Testis (tissue), 3 donors: ENCODE measurements around the gene TRAF7. TPM values are rescaled to one million over a fixed set of nuclear protein-coding genes. Genes with fewer than 3 reads are reported as not detected.

ENCODE experiments used
- DNase-seq: peaks from one replicate; pipeline ENCODE4 v3.0.0-alpha.2; 2019
- H3K27ac ChIP-seq, 2 donors: fragments of 200-600 bp; sonication (generic); one replicate each; pipeline ENCODE4 v1.5.1; 2019
- H3K27me3 ChIP-seq: fragments of 200-600 bp; sonication (generic); one replicate; pipeline ENCODE4 v1.5.1; 2019
- H3K36me3 ChIP-seq: fragments of 200-600 bp; sonication (generic); one replicate; pipeline ENCODE4 v1.5.1; 2017; ENCODE audit warnings: low read depth; ENCODE audit errors: missing control alignments
- H3K4me1 ChIP-seq: fragments of 200-600 bp; sonication (generic); one replicate; pipeline ENCODE4 v1.5.1; 2019
- H3K4me3 ChIP-seq, 2 donors: fragments of 200-600 bp; sonication (generic); one replicate each; pipeline ENCODE4 v1.5.1; 2017 to 2019
- H3K9me3 ChIP-seq: fragments of 200-600 bp; sonication (generic); one replicate; pipeline ENCODE4 v1.5.1; 2017
- CTCF ChIP-seq, 3 experiments: fragments of 450-650 bp in 2 of 3; fragments of 200-600 bp in 1 of 3; sonication (generic) in 1 of 3; IDR thresholded peaks; one replicate each; pipeline ENCODE4 v1.5.1; 2016 to 2019; ENCODE audit warnings: antibody characterized with exemption in 3 of 3, mild to moderate bottlenecking in 2 of 3, moderate library complexity in 1 of 3
- POLR2A ChIP-seq: fragments of 450-650 bp; IDR thresholded peaks from one replicate; pipeline ENCODE4 v1.6.1; 2017; ENCODE audit warnings: antibody characterized with exemption, mild to moderate bottlenecking, moderate library complexity
- WGBS, 2 donors: methylation state at CpG; one replicate each; pipeline ENCODE4 v1.1.5; 2018; 5-methylcytosine and 5-hydroxymethylcytosine counted together
- intact Hi-C: fragments of 100-400 bp; cut with DNase I; formaldehyde crosslinking; loops from one replicate; pipeline ENCODE4 v1.15.1; 2023; ENCODE audit warnings: low total_unique reads
- polyA plus RNA-seq: library from polyadenylated mRNA; stranded (reverse); fragments of 350-450 nt; fragmentation: Illumina TruSeq; extraction: RNeasy Lipid Tissue Mini Kit (QIAGEN cat#74804); gene quantifications from one replicate; pipeline ENCODE4 v1.2.3, GENCODE V29; 2014; ENCODE audit warnings: low read depth, low replicate concordance; ENCODE audit not compliant: insufficient read depth
- total RNA-seq, 2 donors: library from RNA; depleted of rRNA; stranded (reverse); fragments of >200 nt; gene quantifications; one replicate each; pipeline ENCODE4 v1.2.3, GENCODE V29; 2016

TRAF7 gene
- total and polyA plus RNA-seq, 3 donors from 2014 or later = 36.0 to 46.1 (median 44.6) TPM

- intact Hi-C loops = loop anchor here (5.0 kb wide), 1 partner anchor 116 kb away; the partner anchor contains the start of gene NHERF2
- WGBS, 2 donors = 77 to 84% methylated on average over 24 to 31 of the region's 31 CpGs
Observed at GRCh38 chr16:2142942-2143877, 12.4 kb upstream of the TRAF7 start.

GRCh38 chr16:2143878-2144485 lies 11.6 kb upstream of the TRAF7 start:
- H3K36me3 ChIP-seq = no peaks in the 10 kb centered on the region
- WGBS, 2 donors = 84 to 86% methylated on average over 12 to 17 of the region's 17 CpGs
- peaks cover 8% of the 10 kb centered on the region for H3K4me1 ChIP-seq
- no peak overlapping the region for H3K27ac ChIP-seq
- no peak overlapping the region for H3K4me3 ChIP-seq
- intact Hi-C loops = loop anchor here (5.0 kb wide), 1 partner anchor 117 kb away; the partner anchor contains the start of gene NHERF2
- H3K27me3 ChIP-seq = no peaks in the 10 kb centered on the region
- no peak for DNase-seq
- no peaks in the 10 kb centered on the region for H3K9me3 ChIP-seq
- TF ChIP-seq POLR2A (no peak), CTCF (IDR thresholded peaks at IDR 0.05) (no peak)

More at GRCh38 chr16:2142942-2143877, 12.4 kb upstream of the TRAF7 start:
- H3K36me3 ChIP-seq = no peaks in the 10 kb centered on the region
- no peak for TF ChIP-seq POLR2A
- no peak for TF ChIP-seq CTCF (IDR thresholded peaks at IDR 0.05)
- H3K9me3 ChIP-seq = no peaks in the 10 kb centered on the region
- H3K4me3 ChIP-seq = no peak overlapping the region
- H3K27ac ChIP-seq = no peak overlapping the region
- H3K4me1 ChIP-seq = peaks cover 6% of the 10 kb centered on the region
- no peak for DNase-seq
- H3K27me3 ChIP-seq = no peaks in the 10 kb centered on the region

- 86 to 87% methylated on average over 5 of the region's 5 CpGs for WGBS, 2 donors
- no peak overlapping the region for H3K27ac ChIP-seq
- H3K4me1 ChIP-seq = peaks cover 24% of the 10 kb centered on the region
- no peaks in the 10 kb centered on the region for H3K27me3 ChIP-seq
- DNase-seq = no peak
- no peaks in the 10 kb centered on the region for H3K36me3 ChIP-seq
- H3K4me3 ChIP-seq = no peak overlapping the region
- intact Hi-C loops = no loop called here
- TF ChIP-seq POLR2A (no peak), CTCF (IDR thresholded peaks at IDR 0.05) (no peak)
- no peaks in the 10 kb centered on the region for H3K9me3 ChIP-seq
Observed at GRCh38 chr16:2145843-2146242, 9.7 kb upstream of the TRAF7 start.

- Histone ChIP-seq H3K36me3 (no peaks in the 10 kb centered on the region), H3K27ac (no peak overlapping the region), H3K9me3 (no peaks in the 10 kb centered on the region), H3K4me1 (peaks cover 33% of the 10 kb centered on the region), H3K4me3 (no peak overlapping the region), H3K27me3 (no peaks in the 10 kb centered on the region)
- intact Hi-C loops = no loop called here
- no peak for TF ChIP-seq CTCF (IDR thresholded peaks at IDR 0.05)
- no peak for TF ChIP-seq POLR2A
- 85 to 92% methylated on average over 4 to 6 of the region's 6 CpGs for WGBS, 2 donors
- no peak for DNase-seq
Observed at GRCh38 chr16:2147378-2147777, 8.2 kb upstream of the TRAF7 start.
